ENCODE data around the gene RIC3.

DNA sequence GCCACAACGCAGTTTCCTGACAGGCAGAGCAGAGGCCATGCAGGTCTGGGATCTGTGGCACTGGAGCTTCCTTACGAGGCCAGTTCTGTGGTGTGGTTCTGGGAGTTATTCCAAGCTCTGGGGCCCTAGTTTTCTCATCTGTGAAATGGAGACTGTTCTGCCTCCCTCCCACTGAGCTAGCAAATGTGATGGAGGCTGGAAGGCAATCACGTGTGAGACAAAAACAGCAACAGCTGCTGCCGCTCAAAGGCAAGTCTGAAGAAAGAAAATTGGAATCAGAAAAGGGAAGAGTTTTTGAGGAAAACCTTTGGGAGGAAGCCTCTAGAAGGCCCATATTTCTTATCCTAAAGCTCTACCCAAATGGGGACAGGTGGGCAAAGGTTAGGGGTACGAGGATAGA is 8.3 kb upstream of the RIC3 start:
- TF ChIP-seq CTCF (conservative IDR thresholded peaks at IDR 0.05; ENCODE audit: low read depth, low read length) = no peak
- TF ChIP-seq EZH2phosphoT487 (IDR thresholded peaks at IDR 0.05; ENCODE audit: borderline replicate concordance, low read length) = no peak
- TF ChIP-seq EZH2 (IDR thresholded peaks at IDR 0.05; ENCODE audit: low read length, unreplicated experiment) = no peak
